HCT116 (cell line): ENCODE measurements around the gene MYL4.

Source experiments
- CTCF ChIP-seq, 3 experiments: fragments of 200-600 bp in 1 of 3; sonication (generic) in 1 of 3; IDR thresholded peaks in 2 of 3; conservative IDR thresholded peaks in 1 of 3; 2 replicates each; pipeline ENCODE4 v1.5.1; 2012 to 2017; ENCODE audit warnings: low read depth in 2 of 3, low read length in 2 of 3, antibody characterized with exemption in 1 of 3, borderline replicate concordance in 1 of 3, control low read depth in 1 of 3, mild to moderate bottlenecking in 1 of 3, mixed read lengths in 1 of 3, mixed run types in 1 of 3, moderate library complexity in 1 of 3; ENCODE audit not compliant: insufficient read depth in 1 of 3
- EGR1 ChIP-seq: IDR thresholded peaks from 2 replicates; pipeline ENCODE4 v1.6.1; 2012; ENCODE audit warnings: low read depth
- EZH2 ChIP-seq: fragments of 200-600 bp; sonication (generic); IDR thresholded peaks from 2 replicates; pipeline ENCODE4 v1.6.1; 2017; ENCODE audit warnings: antibody characterized with exemption, mixed run types
- YY1 ChIP-seq: IDR thresholded peaks from 2 replicates; pipeline ENCODE4 v1.6.1; 2011; ENCODE audit warnings: low read length, low read depth, moderate library complexity, mild to moderate bottlenecking; ENCODE audit not compliant: insufficient replicate concordance; ENCODE audit errors: extremely low read depth

GRCh38 chr17:47225436-47225858, 16.3 kb downstream of the MYL4 start:
- TF ChIP-seq YY1, result no peak
- TF ChIP-seq EZH2, result no peak
- no peak for TF ChIP-seq CTCF (IDR thresholded peaks at IDR 0.05 in 2 of 3, conservative IDR thresholded peaks at IDR 0.05 in 1 of 3; ENCODE audit: borderline replicate concordance in 1 of 3, insufficient read depth in 1 of 3, low read depth in 2 of 3, low read length in 2 of 3)
- no peak for TF ChIP-seq EGR1
